ENCODE data around the gene CNGB1.

GRCh38 chr16:57906382-57907316 lies 64.3 kb downstream of the CNGB1 start:
- no peak for TF ChIP-seq TEAD4 (IDR thresholded peaks at IDR 0.05; ENCODE audit: borderline replicate concordance, insufficient read depth)
- TF ChIP-seq POLR2AphosphoS5 (IDR thresholded peaks at IDR 0.05; ENCODE audit: low read depth, low read length), result no peak
- TF ChIP-seq MAX (IDR thresholded peaks at IDR 0.05; ENCODE audit: low read depth), result no peak
- peak; percentile 34 for TF ChIP-seq CTCF (IDR thresholded peaks at IDR 0.05)
- TF ChIP-seq JUND (IDR thresholded peaks at IDR 0.05), result no peak
- TF ChIP-seq CHD2 (IDR thresholded peaks at IDR 0.05; ENCODE audit: low read length, partially characterized antibody), result no peak
- no peak for TF ChIP-seq NFIC (IDR thresholded peaks at IDR 0.05; ENCODE audit: borderline replicate concordance)
- no peak for TF ChIP-seq ZBTB33 (IDR thresholded peaks at IDR 0.05; ENCODE audit: borderline replicate concordance, low read depth)

Data from SK-N-SH (cell line).